Tibial artery (tissue), 4 donors: Measurements from ENCODE around the gene PRR32.
A peak's percentile ranks its signal among the peaks of the same experiment; 100 is the strongest.
"Not testable (repeated sequence)": the region's sequence is repeated elsewhere in the genome, so short reads cannot be mapped to it uniquely, and the experiment has no call there.

Experiments
- DNase-seq, 2 donors: peaks; one replicate each; pipeline ENCODE4 v3.0.0-alpha.2; 2019
- H3K27ac ChIP-seq, 2 donors: fragments of 200-600 bp; sonication (generic) in 1 of 2; 1 replicate in 1 of 2; 2 replicates in 1 of 2; pipeline ENCODE4 v1.5.1; 2018 to 2019; ENCODE audit warnings: mild to moderate bottlenecking in 1 of 2
- H3K27me3 ChIP-seq, 2 donors: fragments of 200-600 bp; sonication (generic) in 1 of 2; one replicate each; pipeline versions ENCODE4 v1.5.1 to v1.6.0; 2016 to 2019
- H3K36me3 ChIP-seq, 3 donors: fragments of 200-600 bp; sonication (generic) in 2 of 3; one replicate each; pipeline ENCODE4 v1.5.1; 2016 to 2019; ENCODE audit warnings: mild to moderate bottlenecking in 2 of 3
- H3K4me1 ChIP-seq, 4 donors: fragments of 200-600 bp; sonication (generic) in 2 of 4; 1 replicate in 3 of 4; 2 replicates in 1 of 4; pipeline ENCODE4 v1.5.1; 2016 to 2019
- H3K4me3 ChIP-seq, 2 donors: fragments of 200-600 bp; sonication (generic) in 1 of 2; 1 replicate in 1 of 2; 2 replicates in 1 of 2; pipeline ENCODE4 v1.5.1; 2018 to 2019; ENCODE audit warnings: mild to moderate bottlenecking in 2 of 2
- H3K9me3 ChIP-seq, 3 donors: fragments of 200-600 bp; sonication (generic) in 1 of 3; one replicate each; pipeline ENCODE4 v1.5.1; 2016 to 2019
- CTCF ChIP-seq, 2 experiments: fragments of 200-600 bp in 1 of 2; fragments of 450-650 bp in 1 of 2; IDR thresholded peaks; one replicate each; pipeline ENCODE4 v1.5.1; 2017 to 2019; ENCODE audit warnings: antibody characterized with exemption in 2 of 2, mild to moderate bottlenecking in 1 of 2, moderate library complexity in 1 of 2
- intact Hi-C: fragments of 100-400 bp; cut with DNase I; formaldehyde crosslinking; loops from one replicate; pipeline ENCODE4 v1.15.0; 2023; ENCODE audit warnings: low total_unique reads

The PRR32 gene

GRCh38 chrX:126819429-126819828 is at the start of gene PRR32:
Gene PRR32 (plus strand): TSS chrX:126819729. CDS start chrX:126819844, 115 bp downstream.
- Histone ChIP-seq H3K27me3 (no peaks in the 10 kb centered on the region), H3K4me1 (no peaks in the 10 kb centered on the region), H3K36me3 (no peaks in the 10 kb centered on the region), H3K9me3 (no peaks in the 10 kb centered on the region), H3K27ac (no peak within 1 kb of the TSS), H3K4me3 (no peak within 1 kb of the TSS)
- TF ChIP-seq CTCF (IDR thresholded peaks at IDR 0.05), result no peak
- intact Hi-C loops, result no loop called here
- no peak for DNase-seq

GRCh38 chrX:126770179-126770578 is 49.4 kb upstream of the PRR32 start:
- Histone ChIP-seq H3K9me3 (no peaks in the 10 kb centered on the region), H3K36me3 (no peaks in the 10 kb centered on the region), H3K4me3 (no peak overlapping the region), H3K27me3 (no peaks in the 10 kb centered on the region), H3K4me1 (no peaks in the 10 kb centered on the region), H3K27ac (no peak overlapping the region)
- no peak for DNase-seq
- TF ChIP-seq CTCF (IDR thresholded peaks at IDR 0.05), result peak; percentile 38 to 39
- intact Hi-C loops, result no loop called here

- Histone ChIP-seq H3K4me1 (no peaks in the 10 kb centered on the region), H3K27me3 (no peaks in the 10 kb centered on the region), H3K9me3 (peaks cover 0 to 4% (median 0%) of the 10 kb centered on the region in 3 donors), H3K36me3 (no peaks in the 10 kb centered on the region), H3K4me3 (no peak overlapping the region), H3K27ac (no peak overlapping the region)
- no peak for TF ChIP-seq CTCF (IDR thresholded peaks at IDR 0.05)
- DNase-seq, result no peak
- intact Hi-C loops, result no loop called here
Measured at GRCh38 chrX:126785539-126785938, 34.0 kb upstream of the PRR32 start.

GRCh38 chrX:126799059-126799458 is 20.5 kb upstream of the PRR32 start:
- Histone ChIP-seq H3K9me3 (no peaks in the 10 kb centered on the region), H3K27ac (no peak overlapping the region), H3K36me3 (no peaks in the 10 kb centered on the region), H3K4me3 (no peak overlapping the region), H3K27me3 (no peaks in the 10 kb centered on the region), H3K4me1 (no peaks in the 10 kb centered on the region)
- intact Hi-C loops, result no loop called here
- no peak for TF ChIP-seq CTCF (IDR thresholded peaks at IDR 0.05)
- DNase-seq, result no peak

- H3K36me3 ChIP-seq, DNase-seq, H3K27ac ChIP-seq, H3K4me3 ChIP-seq, H3K9me3 ChIP-seq, H3K4me1 ChIP-seq, intact Hi-C loops, H3K27me3 ChIP-seq: not testable (repeated sequence)
Measured at GRCh38 chrX:126806784-126807183, 12.7 kb upstream of the PRR32 start.

- Histone ChIP-seq H3K4me3 (no peak overlapping the region), H3K36me3 (no peaks in the 10 kb centered on the region), H3K27ac (no peak overlapping the region), H3K9me3 (no peaks in the 10 kb centered on the region), H3K27me3 (no peaks in the 10 kb centered on the region), H3K4me1 (no peaks in the 10 kb centered on the region)
- no peak for DNase-seq
- no peak for TF ChIP-seq CTCF (IDR thresholded peaks at IDR 0.05)
- intact Hi-C loops, result no loop called here
Measured at GRCh38 chrX:126815806-126816205, 3.7 kb upstream of the PRR32 start.
